Nucleus accumbens (tissue), 56 donors: ENCODE measurements around the gene DIP2C.
"Not testable (repeated sequence)": the region's sequence is repeated elsewhere in the genome, so short reads cannot be mapped to it uniquely, and the experiment has no call there.

Experiments
- DNase-seq, 56 donors: peaks; one replicate each; lab custom pipeline; 2025; lab: John Stamatoyannopoulos, UW

Gene DIP2C

GRCh38 chr10:644076-644942 is 45.2 kb downstream of the DIP2C start:
- DNase-seq, result no peak

GRCh38 chr10:642186-642890 is 47.1 kb downstream of the DIP2C start:
- DNase-seq, result no peak

GRCh38 chr10:641149-642010 is 48.1 kb downstream of the DIP2C start:
- DNase-seq, result no peak

- no peak for DNase-seq
Measured at GRCh38 chr10:640673-641045, 48.8 kb downstream of the DIP2C start.

GRCh38 chr10:639751-640672 is 49.5 kb downstream of the DIP2C start:
- DNase-seq, result peak in 7 of 56 donors; percentile 37 to 62 (median 46)

- no peak for DNase-seq
Measured at GRCh38 chr10:639001-639750, 50.3 kb downstream of the DIP2C start.

GRCh38 chr10:637771-638195 is 51.7 kb downstream of the DIP2C start:
- DNase-seq, result no peak

- DNase-seq, result no peak
Measured at GRCh38 chr10:637221-637620, 52.2 kb downstream of the DIP2C start.

GRCh38 chr10:636769-637168 is 52.7 kb downstream of the DIP2C start:
- DNase-seq, result no peak

GRCh38 chr10:636016-636730 is 53.3 kb downstream of the DIP2C start:
- DNase-seq, result no peak

- DNase-seq, result peak in 39 of 56 donors; percentile 38 to 83 (median 60)
Measured at GRCh38 chr10:635088-635861, 54.2 kb downstream of the DIP2C start.

GRCh38 chr10:634256-634655 is 55.2 kb downstream of the DIP2C start:
- no peak for DNase-seq

GRCh38 chr10:633279-634245 is 55.9 kb downstream of the DIP2C start:
- peak in 6 of 56 donors; percentile 39 to 45 (median 40) for DNase-seq

- DNase-seq, result not testable (repeated sequence)
Measured at GRCh38 chr10:632807-633177, 56.7 kb downstream of the DIP2C start.

- not testable (repeated sequence) for DNase-seq
Measured at GRCh38 chr10:632155-632806, 57.2 kb downstream of the DIP2C start.

GRCh38 chr10:631266-631665 is 58.2 kb downstream of the DIP2C start:
- no peak for DNase-seq
